ENCODE results near the gene SH3BGR. TPM values are rescaled to one million over a fixed set of nuclear protein-coding genes. Genes with fewer than 3 reads are reported as not detected.

The SH3BGR gene
- total and polyA plus RNA-seq, 2 of the 4 experiments (the other 2 are of a cell fraction): 1.6 to 2.0 TPM

DNA sequence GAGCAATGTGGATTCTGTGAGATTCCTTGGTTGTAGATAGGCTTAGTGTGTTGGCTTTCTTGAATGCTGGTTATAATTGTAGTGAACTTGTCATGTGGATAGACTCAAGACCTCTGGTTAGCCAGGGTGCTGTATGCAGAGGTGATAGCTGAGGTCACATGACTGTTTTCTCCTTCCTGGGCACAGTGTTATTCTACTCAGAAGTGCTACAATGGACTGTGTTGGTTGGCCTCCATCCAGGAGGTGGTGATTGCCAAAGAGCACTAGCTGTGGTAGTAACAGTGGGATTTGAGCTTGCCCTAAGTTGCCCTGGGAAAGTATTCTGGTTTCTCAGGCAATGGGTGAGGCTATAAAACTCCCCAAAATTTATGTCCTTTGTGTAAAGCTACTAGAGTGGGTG lies 71.6 kb downstream of the SH3BGR start:
- no peaks in the 10 kb centered on the region; the same call in none of the 2 replicates for H3K27me3 ChIP-seq (ENCODE audit: control insufficient read depth, insufficient read depth, low read length)
- POLR2A ChIA-PET (ENCODE audit: unreplicated experiment): no interaction called here
- TF ChIP-seq CEBPB (IDR thresholded peaks at IDR 0.05; ENCODE audit: low read depth, low read length) (no peak), NFE2L2 (IDR thresholded peaks at IDR 0.05; ENCODE audit: low read depth, low read length) (no peak), CHD1 (IDR thresholded peaks at IDR 0.05; ENCODE audit: low read depth, low read length) (no peak), BHLHE40 (IDR thresholded peaks at IDR 0.05; ENCODE audit: low read depth, low read length) (no peak), POLR2A (IDR thresholded peaks at IDR 0.05; ENCODE audit: low read depth, low read length) (no peak), RFX5 (IDR thresholded peaks at IDR 0.05; ENCODE audit: low read depth, low read length) (no peak), MXI1 (IDR thresholded peaks at IDR 0.05; ENCODE audit: borderline replicate concordance, low read depth, low read length) (no peak), MAFK (IDR thresholded peaks at IDR 0.05; ENCODE audit: low read depth, low read length) (no peak), FOS (IDR thresholded peaks at IDR 0.05; ENCODE audit: low read depth, low read length) (no peak), RAD21 (IDR thresholded peaks at IDR 0.05; ENCODE audit: low read length) (no peak), SMC3 (IDR thresholded peaks at IDR 0.05; ENCODE audit: low read depth, low read length) (no peak), RCOR1 (IDR thresholded peaks at IDR 0.05; ENCODE audit: insufficient replicate concordance, low read length) (no peak)
- TF ChIP-seq, protein P1, sequence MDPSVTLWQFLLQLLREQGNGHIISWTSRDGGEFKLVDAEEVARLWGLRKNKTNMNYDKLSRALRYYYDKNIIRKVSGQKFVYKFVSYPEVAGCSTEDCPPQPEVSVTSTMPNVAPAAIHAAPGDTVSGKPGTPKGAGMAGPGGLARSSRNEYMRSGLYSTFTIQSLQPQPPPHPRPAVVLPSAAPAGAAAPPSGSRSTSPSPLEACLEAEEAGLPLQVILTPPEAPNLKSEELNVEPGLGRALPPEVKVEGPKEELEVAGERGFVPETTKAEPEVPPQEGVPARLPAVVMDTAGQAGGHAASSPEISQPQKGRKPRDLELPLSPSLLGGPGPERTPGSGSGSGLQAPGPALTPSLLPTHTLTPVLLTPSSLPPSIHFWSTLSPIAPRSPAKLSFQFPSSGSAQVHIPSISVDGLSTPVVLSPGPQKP (IDR thresholded peaks at IDR 0.05; ENCODE audit: borderline replicate concordance, low read depth, low read length): no peak
- TF ChIP-seq, protein P2, sequence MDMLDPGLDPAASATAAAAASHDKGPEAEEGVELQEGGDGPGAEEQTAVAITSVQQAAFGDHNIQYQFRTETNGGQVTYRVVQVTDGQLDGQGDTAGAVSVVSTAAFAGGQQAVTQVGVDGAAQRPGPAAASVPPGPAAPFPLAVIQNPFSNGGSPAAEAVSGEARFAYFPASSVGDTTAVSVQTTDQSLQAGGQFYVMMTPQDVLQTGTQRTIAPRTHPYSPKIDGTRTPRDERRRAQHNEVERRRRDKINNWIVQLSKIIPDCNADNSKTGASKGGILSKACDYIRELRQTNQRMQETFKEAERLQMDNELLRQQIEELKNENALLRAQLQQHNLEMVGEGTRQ (IDR thresholded peaks at IDR 0.05; ENCODE audit: low read depth, low read length): no peak
- TF ChIP-seq, protein P3, sequence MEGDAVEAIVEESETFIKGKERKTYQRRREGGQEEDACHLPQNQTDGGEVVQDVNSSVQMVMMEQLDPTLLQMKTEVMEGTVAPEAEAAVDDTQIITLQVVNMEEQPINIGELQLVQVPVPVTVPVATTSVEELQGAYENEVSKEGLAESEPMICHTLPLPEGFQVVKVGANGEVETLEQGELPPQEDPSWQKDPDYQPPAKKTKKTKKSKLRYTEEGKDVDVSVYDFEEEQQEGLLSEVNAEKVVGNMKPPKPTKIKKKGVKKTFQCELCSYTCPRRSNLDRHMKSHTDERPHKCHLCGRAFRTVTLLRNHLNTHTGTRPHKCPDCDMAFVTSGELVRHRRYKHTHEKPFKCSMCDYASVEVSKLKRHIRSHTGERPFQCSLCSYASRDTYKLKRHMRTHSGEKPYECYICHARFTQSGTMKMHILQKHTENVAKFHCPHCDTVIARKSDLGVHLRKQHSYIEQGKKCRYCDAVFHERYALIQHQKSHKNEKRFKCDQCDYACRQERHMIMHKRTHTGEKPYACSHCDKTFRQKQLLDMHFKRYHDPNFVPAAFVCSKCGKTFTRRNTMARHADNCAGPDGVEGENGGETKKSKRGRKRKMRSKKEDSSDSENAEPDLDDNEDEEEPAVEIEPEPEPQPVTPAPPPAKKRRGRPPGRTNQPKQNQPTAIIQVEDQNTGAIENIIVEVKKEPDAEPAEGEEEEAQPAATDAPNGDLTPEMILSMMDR (conservative IDR thresholded peaks at IDR 0.05; ENCODE audit: low read depth, low read length): no peak
- H2AFZ ChIP-seq (replicated peaks; ENCODE audit: low read length, poor library complexity): no peak overlapping the region
- no peak overlapping the region for H2BK15ac ChIP-seq (ENCODE audit: low read depth, low read length)
- no peak overlapping the region for H3K23ac ChIP-seq (ENCODE audit: low read depth, low read length)
- no peaks in the 10 kb centered on the region for H3K4me1 ChIP-seq (ENCODE audit: control insufficient read depth, insufficient read depth, low read length)
- no peak overlapping the region for H4K5ac ChIP-seq (ENCODE audit: low read depth, low read length)
- H3K56ac ChIP-seq (ENCODE audit: extremely low read depth, insufficient read depth, low read length): no peak overlapping the region
- H4K20me1 ChIP-seq (ENCODE audit: insufficient read depth, low read length): no peaks in the 10 kb centered on the region
- dilution Hi-C loops (cut with HindIII; ENCODE audit: low sequenced_read_pairs, unreplicated experiment) (loop anchor here (25.0 kb wide), 1 partner anchor 189 kb away; no protein-coding TSS in a partner anchor), in situ Hi-C loops (cut with MboI; ENCODE audit: low sequenced_read_pairs) (no loop called here), intact Hi-C loops (cut with micrococcal nuclease) (no loop called here)
- no peaks in the 10 kb centered on the region for H3K9me3 ChIP-seq (ENCODE audit: control insufficient read depth, insufficient read depth, low read length)
- no peaks in the 10 kb centered on the region for H3K9me1 ChIP-seq (ENCODE audit: insufficient read depth, low read length)
- H3K9ac ChIP-seq (ENCODE audit: low read depth, low read length): no peak overlapping the region
- H3K36me3 ChIP-seq (ENCODE audit: control insufficient read depth, insufficient read depth, low read length): no peaks in the 10 kb centered on the region
- no peak overlapping the region for H3K27ac ChIP-seq (ENCODE audit: insufficient read depth, low read length)
- no TSS peak for BruUV-seq (replicated peaks)
- H3K4ac ChIP-seq (ENCODE audit: low read depth, low read length): no peak overlapping the region
- no peak overlapping the region for H2BK5ac ChIP-seq (ENCODE audit: low read depth, low read length, poor library complexity, severe bottlenecking)
- H4K8ac ChIP-seq (ENCODE audit: low read depth in 2 of 2, low read length in 2 of 2): no peak overlapping the region
- H3K79me1 ChIP-seq (ENCODE audit: low read depth in 1 of 2, low read length in 2 of 2): no peaks in the 10 kb centered on the region
- H3K4me2 ChIP-seq (ENCODE audit: low read depth, low read length): no peak overlapping the region
- no peak overlapping the region for H2AK5ac ChIP-seq (ENCODE audit: low read depth, low read length)
- no peak for DNase-seq
- H2BK20ac ChIP-seq (ENCODE audit: low read depth, low read length): no peak overlapping the region
- no peak overlapping the region for H2AK9ac ChIP-seq (replicated peaks; ENCODE audit: low read depth, low read length, poor library complexity)
- H2BK120ac ChIP-seq (ENCODE audit: low read depth, low read length): no peak overlapping the region
- CTCF ChIA-PET: interaction anchor here (0.6 kb wide), 1 partner anchor 63 kb away, joined by 5 read pairs; no protein-coding TSS in a partner anchor
- H3K18ac ChIP-seq (ENCODE audit: low read depth, low read length): no peak overlapping the region
- H3K14ac ChIP-seq (replicated peaks; ENCODE audit: low read depth, low read length): no peak overlapping the region
- ATAC-seq (ENCODE audit: low read depth): no peak
- no peak overlapping the region for H4K91ac ChIP-seq (ENCODE audit: insufficient read depth, low read depth, low read length)
- no peak overlapping the region for H3K4me3 ChIP-seq (ENCODE audit: insufficient read depth, low read depth, low read length)

Measured in IMR-90 (cell line).